PC-9 (cell line): ENCODE results near the gene NFIX. TPM values are rescaled to one million over a fixed set of nuclear protein-coding genes. Genes with fewer than 3 reads are reported as not detected.

Source experiments
- BruUV-seq: library from RNA; stranded (reverse); fragments of 400-500 nt; replicated peaks from 2 replicates; lab custom pipeline; 2021; lab: Mats Ljungman, UMichigan
- CTCF ChIA-PET: fragments of 300-600 bp; sonication (Branson Sonifier 250); formaldehyde crosslinking; loops from one replicate; lab custom pipeline; 2022; ENCODE audit warnings: antibody characterized with exemption; lab: Charles Lee
- POLR2A ChIA-PET: fragments of 300-600 bp; sonication (Branson Sonifier 250); formaldehyde crosslinking; loops from one replicate; lab custom pipeline; 2022; ENCODE audit warnings: antibody characterized with exemption; ENCODE audit not compliant: unreplicated experiment; lab: Charles Lee
- DNase-seq, 2 experiments: peaks; one replicate each; pipeline versions ENCODE4 v3.0.0 to v3.0.0-alpha.2; 2015 to 2022; ENCODE audit warnings: mixed read lengths in 1 of 2
- H2AFZ ChIP-seq: fragments of 200-600 bp; sonication (generic); 2 replicates; pipeline ENCODE4 v1.8.1; 2017; ENCODE audit warnings: antibody characterized with exemption
- H3F3A ChIP-seq: fragments of 200-600 bp; sonication (generic); 2 replicates; pipeline ENCODE4 v1.8.1; 2017; ENCODE audit warnings: antibody characterized with exemption, mild to moderate bottlenecking, low read depth; ENCODE audit not compliant: insufficient read depth
- H3K27ac ChIP-seq: fragments of 200-600 bp; sonication (generic); 2 replicates; pipeline ENCODE4 v1.6.1; 2016; ENCODE audit warnings: mixed run types
- H3K27me3 ChIP-seq: fragments of 200-600 bp; sonication (generic); 2 replicates; pipeline ENCODE4 v1.6.1; 2016; ENCODE audit warnings: low read depth, mixed run types; ENCODE audit not compliant: insufficient read depth
- H3K36me3 ChIP-seq: fragments of 200-600 bp; sonication (generic); 2 replicates; pipeline ENCODE4 v1.6.1; 2016; ENCODE audit warnings: low read depth, mixed run types
- H3K4me1 ChIP-seq: fragments of 200-600 bp; sonication (generic); replicated peaks from 2 replicates; pipeline ENCODE4 v1.6.1; 2016; ENCODE audit warnings: mixed run types; ENCODE audit not compliant: insufficient read depth
- H3K4me2 ChIP-seq: fragments of 200-600 bp; sonication (generic); 2 replicates; pipeline ENCODE4 v1.6.1; 2017; ENCODE audit warnings: mixed run types
- H3K4me3 ChIP-seq: fragments of 200-600 bp; sonication (generic); 2 replicates; pipeline ENCODE4 v1.6.1; 2016; ENCODE audit warnings: mixed run types
- H3K79me2 ChIP-seq: fragments of 200-600 bp; sonication (generic); 2 replicates; pipeline ENCODE4 v1.6.1; 2017; ENCODE audit warnings: low read depth, mixed run types
- H3K9me2 ChIP-seq: fragments of 200-600 bp; sonication (generic); 2 replicates; pipeline ENCODE4 v1.8.1; 2017; ENCODE audit warnings: mild to moderate bottlenecking; ENCODE audit not compliant: insufficient read depth
- H3K9me3 ChIP-seq: fragments of 200-600 bp; sonication (generic); 2 replicates; pipeline ENCODE4 v1.8.1; 2016; ENCODE audit warnings: low read depth; ENCODE audit not compliant: insufficient read depth
- H4K20me1 ChIP-seq: fragments of 200-600 bp; sonication (generic); 2 replicates; pipeline ENCODE4 v1.8.1; 2017; ENCODE audit not compliant: insufficient read depth
- EZH2 ChIP-seq: fragments of 200-600 bp; sonication (generic); IDR thresholded peaks from 2 replicates; pipeline ENCODE4 v1.8.0; 2017; ENCODE audit warnings: antibody characterized with exemption, low read depth
- intact Hi-C: fragments of 100-400 bp; cut with micrococcal nuclease; formaldehyde crosslinking; loops from one replicate; pipeline ENCODE4 v1.10.0; 2022; ENCODE audit not compliant: unreplicated experiment
- total RNA-seq: library from RNA; stranded (reverse); gene quantifications from 2 replicates; pipeline ENCODE4 v1.2.3, GENCODE V29; 2021
- TF ChIP-seq, protein P1 (sequence below): fragments of 200-600 bp; sonication (generic); conservative IDR thresholded peaks from 2 replicates; pipeline ENCODE4 v1.6.1; 2017; ENCODE audit warnings: mixed run types, antibody characterized with exemption, mild to moderate bottlenecking, moderate library complexity

Gene NFIX
- total RNA-seq, 1 experiment from 2014 or later = 24.2 TPM

DNA sequence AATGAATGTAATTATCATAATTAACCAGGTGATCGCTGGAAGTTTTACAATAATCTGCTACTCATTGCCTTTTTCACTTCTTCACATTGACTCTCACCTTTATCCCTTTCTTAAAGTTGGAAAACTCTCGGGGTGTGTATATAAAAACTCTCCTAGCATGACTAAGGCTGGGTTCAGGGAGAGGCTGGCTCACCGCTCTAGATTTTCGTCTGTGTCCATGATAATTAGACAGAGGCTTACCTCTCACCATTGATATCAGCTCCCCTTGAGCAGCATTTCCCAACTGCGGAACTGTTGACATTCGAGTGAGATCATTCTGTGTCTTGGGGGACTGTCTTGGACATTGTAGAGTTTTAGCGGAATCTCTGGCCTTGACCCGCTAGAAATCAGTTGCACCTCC, 39.4 kb downstream of the NFIX start:
- H3K4me3 ChIP-seq = no peak overlapping the region
- no peaks in the 10 kb centered on the region for H3K79me2 ChIP-seq
- H3F3A ChIP-seq = peaks cover 29% of the 10 kb centered on the region
- H3K27me3 ChIP-seq = peaks cover 1% of the 10 kb centered on the region; the same call in 1 of the 2 replicates
- no peaks in the 10 kb centered on the region for H3K9me2 ChIP-seq
- ChIA-PET CTCF (no interaction called here), POLR2A (interaction anchor here (0.6 kb wide), 3 partner anchors 30 to 295 kb away, joined by 3 to 29 read pairs (median 4); no protein-coding TSS in a partner anchor)
- no peak for TF ChIP-seq EZH2
- TF ChIP-seq, protein P1, sequence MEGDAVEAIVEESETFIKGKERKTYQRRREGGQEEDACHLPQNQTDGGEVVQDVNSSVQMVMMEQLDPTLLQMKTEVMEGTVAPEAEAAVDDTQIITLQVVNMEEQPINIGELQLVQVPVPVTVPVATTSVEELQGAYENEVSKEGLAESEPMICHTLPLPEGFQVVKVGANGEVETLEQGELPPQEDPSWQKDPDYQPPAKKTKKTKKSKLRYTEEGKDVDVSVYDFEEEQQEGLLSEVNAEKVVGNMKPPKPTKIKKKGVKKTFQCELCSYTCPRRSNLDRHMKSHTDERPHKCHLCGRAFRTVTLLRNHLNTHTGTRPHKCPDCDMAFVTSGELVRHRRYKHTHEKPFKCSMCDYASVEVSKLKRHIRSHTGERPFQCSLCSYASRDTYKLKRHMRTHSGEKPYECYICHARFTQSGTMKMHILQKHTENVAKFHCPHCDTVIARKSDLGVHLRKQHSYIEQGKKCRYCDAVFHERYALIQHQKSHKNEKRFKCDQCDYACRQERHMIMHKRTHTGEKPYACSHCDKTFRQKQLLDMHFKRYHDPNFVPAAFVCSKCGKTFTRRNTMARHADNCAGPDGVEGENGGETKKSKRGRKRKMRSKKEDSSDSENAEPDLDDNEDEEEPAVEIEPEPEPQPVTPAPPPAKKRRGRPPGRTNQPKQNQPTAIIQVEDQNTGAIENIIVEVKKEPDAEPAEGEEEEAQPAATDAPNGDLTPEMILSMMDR = no peak
- DNase-seq = no peak
- peak overlapping the region; percentile 26 for H3K4me2 ChIP-seq
- no peaks in the 10 kb centered on the region for H3K36me3 ChIP-seq
- H3K27ac ChIP-seq = 0 out of 2 replicates have a peak overlapping the region, but pooled peaks have one; percentile 20
- H4K20me1 ChIP-seq = no peaks in the 10 kb centered on the region
- H3K4me1 ChIP-seq = peaks cover 64% of the 10 kb centered on the region
- BruUV-seq = no TSS peak
- intact Hi-C loops = loop anchor here (1.0 kb wide), 2 partner anchors 27 to 49 kb away; no protein-coding TSS in a partner anchor
- H3K9me3 ChIP-seq = no peaks in the 10 kb centered on the region
- no peak overlapping the region for H2AFZ ChIP-seq

DNA sequence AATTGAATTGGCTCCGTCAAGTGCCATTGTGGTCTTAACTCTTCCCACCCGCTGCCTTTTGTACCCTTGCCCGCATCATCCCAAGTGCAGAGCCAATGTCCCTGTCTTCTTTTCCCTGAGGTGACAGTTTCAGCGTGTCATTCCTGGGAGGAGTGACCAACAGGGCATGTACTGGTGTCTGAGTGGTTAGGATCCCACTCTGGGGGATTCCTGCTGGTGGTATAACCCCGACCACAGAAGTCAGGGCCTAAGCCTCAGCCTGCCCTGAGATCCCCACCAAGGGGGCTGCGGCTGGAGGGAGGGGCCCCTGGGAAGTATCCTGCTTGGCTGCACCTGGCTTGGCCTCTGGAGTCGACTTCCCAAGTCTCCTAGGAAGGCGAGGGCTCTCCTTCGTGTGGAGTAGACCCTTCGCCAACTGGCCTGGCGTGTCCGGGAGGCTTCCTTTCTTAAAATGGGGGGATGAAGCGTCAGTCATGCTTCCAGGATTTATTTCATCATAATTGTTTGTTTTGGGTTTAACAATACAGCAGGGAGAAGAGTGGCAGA, 40.6 kb downstream of the NFIX start:
- Histone ChIP-seq H4K20me1 (no peaks in the 10 kb centered on the region), H3K9me3 (no peaks in the 10 kb centered on the region), H2AFZ (no peak overlapping the region), H3K4me1 (peaks cover 64% of the 10 kb centered on the region), H3F3A (peaks cover 29% of the 10 kb centered on the region), H3K79me2 (no peaks in the 10 kb centered on the region), H3K27me3 (peaks cover 9% of the 10 kb centered on the region; the same call in 1 of the 2 replicates), H3K4me2 (peak overlapping the region; percentile 56), H3K4me3 (no peak overlapping the region), H3K36me3 (no peaks in the 10 kb centered on the region), H3K9me2 (no peaks in the 10 kb centered on the region), H3K27ac (peak overlapping the region; percentile 44)
- no peak for DNase-seq
- ChIA-PET POLR2A (no interaction called here), CTCF (no interaction called here)
- intact Hi-C loops = loop anchor here (1.0 kb wide), 1 partner anchor 20 kb away; no protein-coding TSS in a partner anchor
- BruUV-seq = no TSS peak
- TF ChIP-seq, protein P1 = peak; percentile 44; the same call in 1 of the 2 replicates
- TF ChIP-seq EZH2 = no peak

DNA sequence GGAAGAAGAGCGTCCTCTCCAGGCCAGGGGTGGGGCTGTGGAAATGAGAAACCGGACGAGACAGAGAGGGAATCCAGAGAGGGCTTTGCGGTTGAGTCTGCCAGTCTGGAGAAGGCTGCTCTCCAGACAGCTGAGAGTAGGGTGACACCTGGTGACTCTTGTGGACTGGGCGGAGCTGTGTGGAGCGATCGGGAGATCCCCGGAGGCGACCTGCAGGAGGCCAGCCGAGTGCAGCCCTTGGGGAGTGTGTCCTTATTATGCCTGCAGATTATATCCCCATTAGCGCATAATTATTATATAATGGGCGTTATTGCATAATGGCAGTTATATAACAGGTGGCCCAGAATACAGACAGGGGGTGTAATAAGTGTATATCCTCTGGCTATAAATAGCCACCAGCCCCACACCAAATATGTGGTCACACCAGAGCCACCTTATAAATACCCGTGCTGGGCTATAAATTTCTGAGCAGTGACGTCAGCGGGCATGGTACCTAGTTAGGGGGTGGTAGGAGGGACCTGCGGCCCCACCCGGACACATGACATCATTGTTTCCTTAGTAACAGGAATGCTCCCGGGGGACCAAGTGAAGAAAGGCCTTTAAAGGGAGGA, 41.2 kb downstream of the NFIX start:
- Histone ChIP-seq H3K9me2 (no peaks in the 10 kb centered on the region), H3K27me3 (peaks cover 9% of the 10 kb centered on the region; the same call in 1 of the 2 replicates), H3K4me2 (peak overlapping the region; percentile 56), H3F3A (peaks cover 29% of the 10 kb centered on the region), H3K79me2 (no peaks in the 10 kb centered on the region), H3K4me1 (peaks cover 62% of the 10 kb centered on the region), H3K27ac (peak overlapping the region; percentile 44), H2AFZ (no peak overlapping the region), H3K9me3 (no peaks in the 10 kb centered on the region), H3K4me3 (no peak overlapping the region), H3K36me3 (no peaks in the 10 kb centered on the region), H4K20me1 (no peaks in the 10 kb centered on the region)
- TF ChIP-seq, protein P1 = peak; percentile 23
- TF ChIP-seq EZH2 = no peak
- POLR2A ChIA-PET = no interaction called here
- DNase-seq = peak; percentile 84
- no TSS peak for BruUV-seq
- CTCF ChIA-PET = no interaction called here
- intact Hi-C loops = loop anchor here (1.0 kb wide), 1 partner anchor 20 kb away; no protein-coding TSS in a partner anchor
